HG02759 (cell line): ENCODE measurements around the gene CREB3L2.
A peak's percentile ranks its signal among the peaks of the same experiment; 100 is the strongest.
"Not testable (repeated sequence)": the region's sequence is repeated elsewhere in the genome, so short reads cannot be mapped to it uniquely, and the experiment has no call there.

Experiments used
- ATAC-seq: cut with Tn5 transposase; IDR thresholded peaks from one replicate; pipeline ENCODE4 v1.9.1; 2021; ENCODE audit warnings: mild to moderate bottlenecking, moderate library complexity; ENCODE audit not compliant: unreplicated experiment

CREB3L2 gene

GRCh38 chr7:137848095-137848494 is 153.8 kb downstream of the CREB3L2 start:
- no peak for ATAC-seq

GRCh38 chr7:137847568-137848050 is 154.3 kb downstream of the CREB3L2 start:
- ATAC-seq = peak; percentile 20

GRCh38 chr7:137846827-137847567 is 154.9 kb downstream of the CREB3L2 start, which contains the start of gene DGKI:
DGKI (minus strand) TSS chr7:137846974.
- ATAC-seq = peak; percentile 62

GRCh38 chr7:137846549-137846826 is 155.4 kb downstream of the CREB3L2 start:
- ATAC-seq = no peak

GRCh38 chr7:137844677-137845425 is 157.0 kb downstream of the CREB3L2 start:
- ATAC-seq = no peak

GRCh38 chr7:137839903-137840779 is 161.7 kb downstream of the CREB3L2 start:
- no peak for ATAC-seq

- no peak for ATAC-seq
Measured at GRCh38 chr7:137838706-137839315, 163.1 kb downstream of the CREB3L2 start.

- ATAC-seq = no peak
Measured at GRCh38 chr7:137836541-137836940, 165.3 kb downstream of the CREB3L2 start.

GRCh38 chr7:137836113-137836509 is 165.8 kb downstream of the CREB3L2 start:
- ATAC-seq = no peak

GRCh38 chr7:137835486-137836112 is 166.3 kb downstream of the CREB3L2 start:
- ATAC-seq = no peak

GRCh38 chr7:137834552-137834951 is 167.3 kb downstream of the CREB3L2 start:
- no peak for ATAC-seq

- not testable (repeated sequence) for ATAC-seq
Measured at GRCh38 chr7:137832990-137833389, 168.9 kb downstream of the CREB3L2 start.

GRCh38 chr7:137832382-137832781 is 169.5 kb downstream of the CREB3L2 start:
- ATAC-seq = no peak

- not testable (repeated sequence) for ATAC-seq
Measured at GRCh38 chr7:137831555-137831954, 170.3 kb downstream of the CREB3L2 start.

- ATAC-seq = no peak
Measured at GRCh38 chr7:137829337-137829992, 172.4 kb downstream of the CREB3L2 start.

GRCh38 chr7:137828456-137828855 is 173.4 kb downstream of the CREB3L2 start:
- no peak for ATAC-seq

GRCh38 chr7:137825489-137825888 is 176.4 kb downstream of the CREB3L2 start:
- ATAC-seq = no peak
